HEK293T (cell line): ENCODE measurements around the gene MRAS.

Experiments
- CTCF ChIA-PET: fragments of 350-600 bp; formaldehyde crosslinking; extraction: SDS; loops from one replicate; lab custom pipeline; 2021; ENCODE audit warnings: antibody characterized with exemption, inconsistent platforms; lab: Yijun Ruan, JAX
- POLR2A ChIA-PET: fragments of 350-600 bp; formaldehyde crosslinking; extraction: SDS; loops from one replicate; lab custom pipeline; 2020; ENCODE audit warnings: antibody characterized with exemption, inconsistent platforms; lab: Yijun Ruan, JAX
- DNase-seq: peaks from one replicate; pipeline ENCODE4 v3.0.0; 2012; ENCODE audit warnings: mixed read lengths; ENCODE audit errors: extremely low spot score
- ARNT ChIP-seq: fragments of 450-650 bp; IDR thresholded peaks from 2 replicates; pipeline ENCODE4 v1.6.1; 2017; ENCODE audit warnings: mild to moderate bottlenecking
- BHLHE40 ChIP-seq: fragments of 450-650 bp; IDR thresholded peaks from 2 replicates; pipeline ENCODE4 v1.6.1; 2016; ENCODE audit warnings: mild to moderate bottlenecking, moderate library complexity, borderline replicate concordance
- CTBP1 ChIP-seq: fragments of 450-650 bp; IDR thresholded peaks from 2 replicates; pipeline ENCODE4 v1.6.1; 2016; ENCODE audit warnings: borderline replicate concordance
- ELF4 ChIP-seq: fragments of 450-650 bp; IDR thresholded peaks from 2 replicates; pipeline ENCODE4 v1.6.1; 2017; ENCODE audit warnings: antibody characterized with exemption
- FOXA1 ChIP-seq: fragments of 450-650 bp; IDR thresholded peaks from 2 replicates; pipeline ENCODE4 v1.6.1; 2016; ENCODE audit warnings: mild to moderate bottlenecking
- FOXK2 ChIP-seq: fragments of 450-650 bp; IDR thresholded peaks from 2 replicates; pipeline ENCODE4 v1.6.1; 2016; ENCODE audit warnings: mild to moderate bottlenecking
- FOXM1 ChIP-seq: fragments of 450-650 bp; IDR thresholded peaks from 2 replicates; pipeline ENCODE4 v1.6.1; 2017; ENCODE audit warnings: mild to moderate bottlenecking, borderline replicate concordance
- HDGF ChIP-seq: fragments of 450-650 bp; IDR thresholded peaks from 2 replicates; pipeline ENCODE4 v1.6.1; 2017; ENCODE audit warnings: antibody characterized with exemption, borderline replicate concordance
- L3MBTL2 ChIP-seq: fragments of 450-650 bp; conservative IDR thresholded peaks from 2 replicates; pipeline ENCODE4 v1.6.1; 2016; ENCODE audit warnings: mild to moderate bottlenecking
- LEF1 ChIP-seq: fragments of 450-650 bp; IDR thresholded peaks from 2 replicates; pipeline ENCODE4 v1.6.1; 2017; ENCODE audit warnings: mild to moderate bottlenecking, borderline replicate concordance
- NFRKB ChIP-seq: fragments of 450-650 bp; IDR thresholded peaks from 2 replicates; pipeline ENCODE4 v1.6.1; 2016; ENCODE audit warnings: mild to moderate bottlenecking, moderate library complexity
- PKNOX1 ChIP-seq: fragments of 450-650 bp; IDR thresholded peaks from 2 replicates; pipeline ENCODE4 v1.6.1; 2016
- SP1 ChIP-seq: fragments of 450-650 bp; IDR thresholded peaks from 2 replicates; pipeline ENCODE4 v1.6.1; 2017
- SUZ12 ChIP-seq: fragments of 450-650 bp; IDR thresholded peaks from 2 replicates; pipeline ENCODE4 v1.6.1; 2016; ENCODE audit warnings: mild to moderate bottlenecking
- TARDBP ChIP-seq: fragments of 450-650 bp; IDR thresholded peaks from 2 replicates; pipeline ENCODE4 v1.6.1; 2016
- ZNF384 ChIP-seq: fragments of 450-650 bp; IDR thresholded peaks from 2 replicates; pipeline ENCODE4 v1.6.1; 2016

The MRAS gene

GRCh38 chr3:138336454-138336999 lies 11.9 kb upstream of the MRAS start:
- DNase-seq: no peak
- CTCF ChIA-PET: interaction anchor here (0.5 to 1.0 kb wide), 3 partner anchors 11 to 92 kb away, joined by 4 to 6 read pairs (median 4); no protein-coding TSS in a partner anchor
- POLR2A ChIA-PET: no interaction called here
- no peak for TF ChIP-seq NFRKB
- TF ChIP-seq HDGF: no peak
- no peak for TF ChIP-seq FOXA1
- TF ChIP-seq ARNT: no peak
- no peak for TF ChIP-seq BHLHE40
- no peak for TF ChIP-seq L3MBTL2
- no peak for TF ChIP-seq TARDBP
- TF ChIP-seq FOXM1: no peak
- no peak for TF ChIP-seq SUZ12
- TF ChIP-seq LEF1: no peak
- no peak for TF ChIP-seq ELF4

GRCh38 chr3:138338244-138338643 lies 10.1 kb upstream of the MRAS start:
- TF ChIP-seq SUZ12: no peak
- TF ChIP-seq FOXA1: no peak
- TF ChIP-seq ZNF384: no peak
- TF ChIP-seq NFRKB: no peak
- TF ChIP-seq FOXK2: no peak
- TF ChIP-seq LEF1: no peak
- TF ChIP-seq FOXM1: no peak
- TF ChIP-seq CTBP1: no peak
- no peak for TF ChIP-seq PKNOX1
- no peak for TF ChIP-seq HDGF
- no peak for TF ChIP-seq ARNT
- no peak for TF ChIP-seq BHLHE40
- no peak for TF ChIP-seq L3MBTL2
- no peak for TF ChIP-seq SP1
- no peak for TF ChIP-seq TARDBP
- no peak for TF ChIP-seq ELF4
- ChIA-PET CTCF (interaction anchor here (0.8 kb wide), 1 partner anchor 88 kb away, joined by 3 read pairs; no protein-coding TSS in a partner anchor), POLR2A (no interaction called here)
- no peak for DNase-seq

- TF ChIP-seq ARNT (no peak), SP1 (no peak), CTBP1 (no peak), SUZ12 (no peak), TARDBP (no peak), FOXM1 (no peak), L3MBTL2 (no peak), NFRKB (no peak), LEF1 (no peak), FOXA1 (no peak), ELF4 (no peak), HDGF (no peak), BHLHE40 (no peak), PKNOX1 (no peak), ZNF384 (no peak), FOXK2 (no peak)
- no peak for DNase-seq
- ChIA-PET POLR2A (no interaction called here), CTCF (interaction anchor here (0.8 kb wide), 1 partner anchor 87 kb away, joined by 3 read pairs; no protein-coding TSS in a partner anchor)
These were observed 9.6 kb upstream of the MRAS start for GRCh38 chr3:138338811-138339210.

- DNase-seq: no peak
- POLR2A ChIA-PET: no interaction called here
These were observed 7.9 kb upstream of the MRAS start for GRCh38 chr3:138340511-138340910.

GRCh38 chr3:138344754-138345153 lies 3.6 kb upstream of the MRAS start:
- POLR2A ChIA-PET: no interaction called here
- no peak for DNase-seq
- no peak for TF ChIP-seq SUZ12
- TF ChIP-seq BHLHE40: no peak
- no peak for TF ChIP-seq SP1
- TF ChIP-seq CTBP1: no peak
- no peak for TF ChIP-seq FOXK2
- no peak for TF ChIP-seq ZNF384
- CTCF ChIA-PET: no interaction called here

More at GRCh38 chr3:138340511-138340910, 7.9 kb upstream of the MRAS start:
- CTCF ChIA-PET: no interaction called here
- TF ChIP-seq PKNOX1 (no peak), ELF4 (no peak)

GRCh38 chr3:138348754-138349739 lies 668 bp downstream of the MRAS start:
- DNase-seq: peak; percentile 16
- TF ChIP-seq FOXA1: no peak
- TF ChIP-seq TARDBP: no peak
- no peak for TF ChIP-seq SP1
- TF ChIP-seq FOXM1: 0 out of 2 replicates have a peak, but pooled peaks have one; percentile 1
- TF ChIP-seq LEF1: no peak
- ChIA-PET POLR2A (interaction anchor here (1.2 kb wide), 1 partner anchor 10 kb away, joined by 3 read pairs; no protein-coding TSS in a partner anchor), CTCF (interaction anchor here (1.0 to 1.4 kb wide), 3 partner anchors 16 to 68 kb away, joined by 3 to 6 read pairs (median 5); partner anchors contain the start of gene NME9)
